WI38 (cell line): ENCODE measurements around the gene ONECUT1.

Experiments
- H3K4me3 ChIP-seq: 2 replicates; pipeline ENCODE4 v1.5.1; 2011; ENCODE audit warnings: low read depth, mild to moderate bottlenecking, control low read depth, low read length
- CTCF ChIP-seq: IDR thresholded peaks from 2 replicates; pipeline ENCODE4 v1.5.1; 2012; ENCODE audit warnings: low read depth, mild to moderate bottlenecking, control low read depth, low read length

ONECUT1 gene

GRCh38 chr15:52717924-52718323 is 72.2 kb downstream of the ONECUT1 start:
- TF ChIP-seq CTCF, result no peak
- H3K4me3 ChIP-seq, result no peak overlapping the region

DNA sequence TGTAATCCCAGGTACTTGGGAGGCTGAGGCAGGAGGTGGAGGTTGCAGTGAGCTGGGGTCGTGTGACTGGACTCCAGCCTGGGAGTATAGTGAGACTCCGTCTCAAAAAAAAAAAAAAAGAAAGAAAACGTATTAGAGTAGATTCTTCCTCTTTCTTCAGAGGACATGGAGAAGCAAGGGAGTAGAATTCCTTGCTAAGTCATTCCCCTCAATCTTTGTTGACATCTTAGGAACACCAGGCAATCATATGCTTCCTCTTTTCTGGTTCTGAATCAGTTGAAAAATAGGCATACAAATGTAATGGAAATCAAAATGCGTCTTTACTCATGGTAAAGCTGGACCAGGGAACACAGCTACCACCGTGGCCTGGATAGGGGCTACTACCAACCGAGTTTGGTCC is 72.7 kb downstream of the ONECUT1 start:
- no peak for TF ChIP-seq CTCF
- no peak overlapping the region for H3K4me3 ChIP-seq

- no peak overlapping the region for H3K4me3 ChIP-seq
- no peak for TF ChIP-seq CTCF
Observed at GRCh38 chr15:52716536-52716935, 73.6 kb downstream of the ONECUT1 start.

DNA sequence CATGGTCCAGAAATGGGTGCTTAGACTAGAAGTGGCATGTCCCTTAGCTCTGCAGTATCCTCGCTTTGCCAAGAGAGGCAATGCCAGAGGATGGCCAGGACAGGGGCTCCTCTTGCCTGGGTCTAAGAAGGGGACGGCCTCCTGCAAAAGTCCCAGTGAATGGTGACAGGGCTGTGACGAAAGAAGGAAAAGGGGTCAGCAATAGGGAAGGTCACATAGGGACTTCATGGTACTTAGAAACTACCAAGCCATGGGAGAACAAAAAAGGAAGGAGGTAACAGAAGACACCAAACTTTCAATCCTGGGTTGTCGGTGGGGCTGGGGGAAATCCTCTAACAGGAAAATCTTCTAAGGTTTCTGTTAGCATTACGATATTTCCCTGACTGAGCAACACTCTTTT is 74.7 kb downstream of the ONECUT1 start:
- H3K4me3 ChIP-seq, result no peak overlapping the region

DNA sequence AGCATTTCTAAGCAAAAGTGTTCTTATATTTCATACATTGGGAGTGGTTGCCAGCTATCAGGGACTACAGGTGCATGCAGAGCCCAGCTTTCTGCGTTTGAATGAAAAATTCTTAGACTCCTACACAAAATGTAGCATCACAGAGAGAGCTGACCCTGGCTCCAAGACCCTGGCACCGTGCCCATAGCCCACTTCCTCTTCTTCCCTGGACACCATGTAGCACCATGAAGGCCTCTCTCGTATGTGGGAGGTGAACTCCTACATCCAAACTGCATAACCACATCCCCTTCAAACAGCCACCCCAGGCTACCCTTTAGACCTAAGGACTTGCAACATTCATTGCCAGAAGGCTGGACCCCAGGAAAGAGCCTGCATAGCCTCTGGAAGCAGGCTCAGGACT is 75.2 kb downstream of the ONECUT1 start:
- TF ChIP-seq CTCF, result no peak
- H3K4me3 ChIP-seq, result no peak overlapping the region

More for the DNA sequence above, 74.7 kb downstream of the ONECUT1 start:
- no peak for TF ChIP-seq CTCF

GRCh38 chr15:52710708-52711389 is 79.3 kb downstream of the ONECUT1 start:
- H3K4me3 ChIP-seq, result no peak overlapping the region
- TF ChIP-seq CTCF, result no peak

DNA sequence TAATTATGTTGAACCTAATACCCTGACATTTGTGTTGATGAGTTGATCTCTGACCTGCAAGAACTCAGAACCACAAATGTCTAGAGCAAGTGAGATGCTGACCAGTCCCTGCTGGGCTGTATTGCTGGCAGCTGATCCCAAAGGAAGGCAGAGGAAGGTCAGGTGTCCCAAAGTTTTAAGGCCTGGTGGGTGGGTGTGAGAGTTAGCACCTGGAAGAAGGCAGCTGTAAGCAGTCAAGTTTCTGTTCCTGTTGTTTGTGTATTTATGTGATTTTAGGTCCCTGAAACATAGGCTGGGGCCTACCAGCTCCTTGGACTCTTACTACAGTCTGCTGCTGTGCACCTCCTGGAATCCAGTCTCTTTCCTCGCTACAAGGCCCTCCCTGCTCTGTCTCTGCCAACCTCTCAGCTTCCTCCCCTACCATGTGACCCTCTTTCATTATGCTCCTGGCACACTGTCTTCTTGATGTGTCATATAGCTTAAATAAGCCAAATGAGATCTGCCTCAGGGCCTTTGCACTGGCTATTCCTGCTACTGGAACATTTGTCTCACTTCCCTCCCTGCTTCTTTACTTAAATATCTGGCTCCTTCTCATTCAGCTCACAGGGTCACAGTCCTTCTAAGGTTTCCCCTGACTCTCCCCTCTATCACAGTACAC is 80.0 kb downstream of the ONECUT1 start:
- H3K4me3 ChIP-seq, result no peak overlapping the region
- TF ChIP-seq CTCF, result no peak
